HG02840 (cell line): ENCODE measurements around the gene SPCS3.
"Not testable (repeated sequence)": the region's sequence is repeated elsewhere in the genome, so short reads cannot be mapped to it uniquely, and the experiment has no call there.

Experiments
- ATAC-seq: cut with Tn5 transposase; IDR thresholded peaks from one replicate; pipeline ENCODE4 v1.9.1; 2021; ENCODE audit warnings: mild to moderate bottlenecking, moderate library complexity, moderate number of reproducible peaks; ENCODE audit not compliant: unreplicated experiment, low FRiP score

Gene SPCS3

DNA sequence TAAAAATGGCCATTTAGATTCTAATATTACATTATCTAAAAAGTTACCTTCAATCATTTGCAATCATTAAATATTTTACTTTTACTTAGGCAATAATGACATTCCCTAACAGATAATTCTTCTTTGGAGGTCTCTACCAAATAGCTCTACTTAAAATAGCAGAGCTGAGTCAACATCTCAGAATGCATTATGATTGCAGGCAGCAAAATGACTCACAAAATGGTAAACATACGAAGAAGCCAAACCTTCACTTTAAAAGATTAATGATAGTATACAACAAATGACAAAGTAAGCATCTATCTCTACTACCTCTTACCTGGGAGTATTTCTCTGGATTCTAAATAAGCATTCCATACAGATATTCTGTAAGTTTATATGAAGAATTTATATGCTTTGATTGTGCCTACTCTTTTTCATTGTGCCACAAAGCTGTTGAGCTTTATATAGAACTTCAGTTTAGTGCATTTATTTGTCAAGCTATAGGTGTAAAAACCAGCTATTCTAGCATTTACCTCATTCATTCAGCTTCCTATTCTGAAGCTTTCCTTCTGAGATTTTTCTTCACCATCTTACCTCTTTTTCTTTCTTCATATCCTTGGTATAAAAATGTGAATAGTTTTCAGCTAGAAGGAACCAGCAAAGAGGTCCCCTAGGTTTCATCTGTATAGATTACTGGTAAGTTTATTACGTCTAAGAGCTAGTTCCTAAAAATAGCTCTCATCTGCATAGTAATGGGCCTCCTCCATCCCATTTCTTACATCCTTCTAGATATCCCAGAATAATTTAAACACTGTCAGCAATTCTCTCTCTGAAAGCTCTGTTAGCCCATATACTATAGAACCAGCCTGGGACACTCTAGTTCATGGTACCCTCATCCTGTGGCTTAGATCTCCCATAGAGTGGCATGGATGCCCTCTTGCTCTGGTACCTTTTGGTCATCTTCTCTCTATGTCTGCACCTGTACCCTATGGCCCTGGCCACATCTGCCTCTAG lies 17.2 kb upstream of the SPCS3 start:
- ATAC-seq: no peak

DNA sequence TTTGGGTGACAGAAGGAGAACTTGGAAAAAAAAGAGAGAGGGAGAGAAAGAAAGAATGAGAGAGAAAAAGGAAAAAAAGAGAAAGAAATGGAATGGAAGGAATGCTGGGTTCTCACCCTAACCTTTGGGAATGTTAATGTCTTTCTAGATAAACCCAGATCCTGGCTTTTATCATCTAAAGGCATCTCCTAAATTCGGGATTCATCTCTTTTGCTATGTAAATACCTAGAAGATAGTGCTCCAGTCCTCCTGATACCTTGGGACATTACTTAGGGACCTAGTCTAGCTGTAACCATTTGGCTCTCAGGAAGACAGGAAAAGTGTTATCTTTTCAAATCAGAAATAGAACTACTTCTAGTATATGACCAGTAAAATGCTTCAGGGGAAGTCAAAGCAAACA lies 15.8 kb upstream of the SPCS3 start:
- no peak for ATAC-seq

DNA sequence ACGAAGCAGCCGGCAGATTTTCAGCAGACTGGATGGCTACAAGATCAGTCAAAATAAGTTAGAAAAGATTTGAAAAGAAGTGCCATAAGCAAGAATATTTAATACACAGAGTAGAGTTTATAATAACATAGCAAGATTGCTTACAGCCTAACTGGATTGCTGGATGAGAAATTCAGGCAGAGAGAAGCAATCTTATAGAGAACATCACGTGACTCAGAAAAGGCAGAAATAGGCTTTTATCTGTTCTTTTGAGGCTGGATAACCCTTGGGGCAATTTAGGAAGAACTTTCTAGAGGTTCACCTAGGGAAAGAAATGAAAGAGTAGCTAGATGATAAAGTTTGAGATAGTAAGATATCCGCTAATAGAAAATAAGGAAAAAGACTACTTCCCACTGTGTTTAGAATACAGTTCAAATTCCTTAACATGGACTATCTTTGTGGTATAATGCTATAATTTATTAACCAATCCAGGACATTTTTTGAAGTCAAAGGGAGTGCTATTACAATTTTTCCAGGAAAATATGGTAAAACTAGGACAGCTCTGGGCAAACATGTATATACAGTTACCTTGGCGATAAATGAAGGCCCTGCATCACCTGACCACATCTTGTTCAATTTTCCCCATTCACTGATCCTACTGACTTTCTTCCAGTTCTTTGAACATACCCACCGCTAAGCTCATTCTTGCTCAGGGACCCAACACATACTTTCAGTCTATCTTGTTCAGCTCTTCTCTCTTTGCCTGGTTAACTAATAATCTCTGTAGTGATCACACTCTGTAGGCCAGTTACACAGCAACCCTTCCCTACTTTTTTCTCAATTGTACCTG lies 12.7 kb upstream of the SPCS3 start:
- no peak for ATAC-seq

DNA sequence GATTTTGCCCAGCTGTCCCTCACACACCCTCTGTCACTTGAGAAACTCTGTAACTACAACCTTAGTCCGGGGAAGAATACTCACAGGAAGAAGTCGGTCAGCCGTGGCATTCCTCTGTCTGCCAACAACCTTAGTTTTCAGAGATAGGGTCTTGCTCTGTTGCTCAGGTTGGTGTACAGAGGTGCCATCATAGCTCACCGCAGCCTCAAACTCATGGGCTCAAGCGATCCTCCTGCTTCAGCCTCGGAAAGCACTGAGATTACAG lies 12.2 kb upstream of the SPCS3 start:
- ATAC-seq: no peak

DNA sequence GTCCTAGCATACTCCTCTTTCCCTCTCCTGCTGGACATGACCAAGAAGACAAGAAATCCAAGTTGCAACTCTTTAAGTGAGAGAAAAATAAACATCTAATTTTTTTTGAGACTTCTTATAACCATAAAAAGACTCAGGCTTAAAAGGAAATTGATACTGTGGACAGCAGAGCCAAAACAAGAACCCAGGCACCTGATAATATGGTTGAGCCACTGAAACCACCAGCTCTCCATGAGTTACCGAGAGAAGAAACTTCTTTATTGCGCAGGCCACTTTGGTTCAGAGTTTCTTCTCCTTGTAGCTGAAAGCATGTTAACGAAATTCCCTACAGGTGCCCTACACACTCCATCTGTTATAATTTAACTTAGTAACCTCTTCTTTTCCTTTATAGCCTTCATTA lies 11.3 kb upstream of the SPCS3 start:
- ATAC-seq: no peak

DNA sequence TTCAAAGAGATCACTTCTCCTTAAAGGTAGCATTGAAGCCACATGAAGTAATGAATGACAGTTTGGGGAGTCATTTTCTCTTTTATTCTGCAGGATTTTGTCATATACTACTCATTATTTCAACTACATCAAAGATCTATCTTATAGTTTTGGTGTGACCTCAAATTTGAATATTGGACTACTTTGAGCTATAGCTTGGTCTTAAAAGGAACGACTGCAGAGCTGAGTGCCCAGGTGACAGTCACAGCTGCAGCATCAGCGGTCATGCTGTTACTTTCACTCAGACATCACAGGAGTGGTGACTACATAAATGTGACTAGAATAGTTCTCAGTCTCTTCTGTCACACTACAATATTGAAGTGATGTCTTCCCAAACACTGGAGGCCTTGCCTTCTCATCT lies 10.7 kb upstream of the SPCS3 start:
- peak; percentile 99 for ATAC-seq

DNA sequence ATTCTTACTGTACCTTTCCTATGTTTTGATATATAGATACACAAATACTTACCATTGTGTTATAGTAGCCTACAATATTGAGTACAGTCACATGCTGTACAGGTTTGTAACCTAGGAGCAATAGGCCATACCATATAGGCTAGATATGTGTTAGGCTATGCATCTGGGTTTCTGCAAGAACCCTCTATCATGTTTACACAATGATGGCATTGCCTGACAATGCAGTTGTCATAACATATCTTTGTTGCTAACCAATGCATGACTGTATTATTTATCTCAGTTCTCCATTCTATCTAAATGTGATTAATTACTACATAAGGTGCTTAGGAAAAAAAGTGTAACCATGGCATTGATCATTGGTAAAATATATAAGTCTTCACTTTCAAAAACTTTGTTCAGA lies 10.0 kb upstream of the SPCS3 start:
- ATAC-seq: no peak

DNA sequence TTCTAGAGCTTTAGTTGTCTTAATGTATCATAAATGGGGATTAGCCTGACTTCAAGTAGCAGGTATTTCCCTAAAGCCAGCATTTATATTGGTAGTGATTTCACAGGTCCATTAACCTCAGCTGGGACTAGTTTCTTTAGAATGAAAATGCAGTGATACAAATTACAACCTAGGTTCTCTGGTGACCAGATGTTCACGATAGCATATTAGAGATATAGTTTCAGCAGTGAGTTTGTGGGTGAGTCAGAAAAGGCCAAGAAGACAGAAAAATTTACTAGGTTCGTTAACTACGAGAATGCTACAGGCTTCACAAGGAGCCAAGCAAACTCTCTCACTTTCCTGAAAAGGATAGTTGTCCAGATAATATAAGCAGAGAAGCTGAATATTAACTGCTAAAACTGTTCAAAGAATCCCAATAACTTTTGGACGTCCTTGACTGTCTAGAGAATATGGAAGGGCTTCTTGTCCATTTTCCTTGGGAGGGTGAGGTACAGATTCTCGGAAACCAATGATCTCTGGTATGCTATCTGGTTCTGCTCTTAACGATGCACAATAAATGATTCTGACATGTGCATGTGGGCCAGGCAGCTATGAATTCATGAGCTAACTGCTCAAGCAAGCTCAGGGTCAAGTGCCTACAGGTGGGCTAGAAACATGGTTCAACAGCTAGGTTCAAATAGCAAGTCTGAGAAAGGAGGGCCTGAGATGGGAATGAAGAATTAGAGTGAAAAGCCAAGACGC lies 6.0 kb upstream of the SPCS3 start:
- no peak for ATAC-seq

DNA sequence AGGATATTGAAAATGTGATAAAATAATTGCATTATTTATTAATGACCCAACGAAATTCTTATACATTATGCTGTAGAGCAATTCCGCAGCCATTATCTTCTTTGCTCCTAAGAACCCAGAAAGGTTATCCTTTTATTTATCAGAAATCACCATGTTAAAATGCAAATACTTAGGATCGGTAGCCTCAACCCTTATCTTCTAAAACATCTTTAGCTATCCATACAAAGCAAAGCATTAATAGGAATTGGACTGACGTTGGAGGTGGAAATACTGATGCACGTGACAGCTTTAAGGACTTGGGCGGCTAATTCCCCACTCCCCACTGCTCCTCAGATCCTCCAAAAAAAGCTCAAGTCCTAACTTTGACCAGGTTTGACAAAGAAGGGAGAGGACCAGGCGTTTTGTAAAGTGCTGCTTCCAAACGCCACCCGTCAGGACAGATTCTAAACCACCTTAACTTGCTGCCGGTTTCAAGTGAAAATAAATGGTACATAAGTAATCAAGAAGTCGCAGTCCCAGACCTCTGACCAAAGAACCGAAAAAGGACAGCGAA lies 539 bp upstream of the SPCS3 start:
- ATAC-seq: no peak

DNA sequence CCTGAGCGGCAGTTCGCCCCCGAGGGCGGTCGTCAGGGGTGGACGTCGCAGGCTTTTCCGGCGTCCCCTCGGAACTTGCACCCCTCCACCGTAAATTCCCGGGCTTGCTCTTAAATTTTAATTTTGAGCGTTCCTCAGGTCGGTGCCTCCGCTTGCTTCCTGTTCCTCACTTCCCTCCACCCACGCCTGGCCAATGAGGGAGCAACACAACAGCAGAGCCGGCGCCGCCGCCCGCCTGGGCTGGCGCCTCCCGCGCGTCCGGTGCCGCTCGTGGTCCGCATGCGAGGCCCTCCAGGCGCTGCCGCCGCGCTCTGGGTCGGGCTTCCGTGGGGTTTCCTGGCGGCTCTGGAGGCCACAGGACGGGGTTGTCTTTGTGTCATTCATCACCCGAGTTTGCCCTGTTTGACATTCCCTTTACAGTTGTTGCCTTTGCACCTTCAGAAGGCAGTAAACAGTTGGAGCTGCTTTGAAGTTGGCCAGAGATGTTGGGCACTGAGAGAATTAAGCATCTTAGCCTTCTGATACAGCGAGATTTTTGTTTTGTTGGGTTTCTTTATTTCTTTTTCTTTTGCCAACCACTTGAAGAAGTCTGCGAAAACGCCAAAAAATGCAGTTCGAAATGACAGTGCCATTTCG lies 692 bp downstream of the SPCS3 start:
- ATAC-seq: peak; percentile 69

DNA sequence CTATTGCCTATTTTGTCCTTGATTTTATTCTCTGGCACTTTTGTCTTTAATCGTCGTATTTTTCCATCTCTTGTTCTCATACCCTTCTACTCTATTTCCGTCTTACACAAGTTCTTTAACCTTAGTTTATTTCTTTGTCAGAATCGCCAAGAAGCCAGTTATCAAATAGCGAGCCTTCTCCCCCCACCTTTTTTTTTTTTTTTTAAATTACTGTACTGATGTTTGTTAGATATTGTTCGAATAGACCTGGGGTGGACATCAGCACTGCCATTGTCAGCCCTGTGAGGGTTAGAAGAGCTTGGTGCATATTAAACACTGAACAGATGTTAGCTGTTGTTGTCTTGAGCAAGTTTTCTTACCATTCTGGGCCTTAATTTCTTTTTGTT lies 1.2 kb downstream of the SPCS3 start:
- ATAC-seq: no peak

DNA sequence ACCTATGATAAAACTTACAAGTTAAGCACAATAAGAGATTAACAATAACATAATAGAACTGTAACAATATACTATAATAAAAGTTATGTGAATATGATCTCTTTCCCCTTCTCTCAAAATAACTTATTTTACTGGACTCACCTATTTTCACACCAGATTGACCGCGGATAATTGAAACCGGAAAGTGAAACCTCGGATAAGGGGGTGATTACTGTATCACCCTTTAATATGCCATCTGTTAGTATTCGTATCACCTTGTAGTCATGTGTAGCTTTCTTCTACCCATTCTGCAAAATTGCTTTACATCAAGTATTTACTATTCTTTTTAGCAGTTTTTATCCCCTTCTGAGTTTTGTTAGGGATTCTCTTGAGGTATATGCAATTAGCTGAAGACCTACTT lies 1.8 kb downstream of the SPCS3 start:
- no peak for ATAC-seq

DNA sequence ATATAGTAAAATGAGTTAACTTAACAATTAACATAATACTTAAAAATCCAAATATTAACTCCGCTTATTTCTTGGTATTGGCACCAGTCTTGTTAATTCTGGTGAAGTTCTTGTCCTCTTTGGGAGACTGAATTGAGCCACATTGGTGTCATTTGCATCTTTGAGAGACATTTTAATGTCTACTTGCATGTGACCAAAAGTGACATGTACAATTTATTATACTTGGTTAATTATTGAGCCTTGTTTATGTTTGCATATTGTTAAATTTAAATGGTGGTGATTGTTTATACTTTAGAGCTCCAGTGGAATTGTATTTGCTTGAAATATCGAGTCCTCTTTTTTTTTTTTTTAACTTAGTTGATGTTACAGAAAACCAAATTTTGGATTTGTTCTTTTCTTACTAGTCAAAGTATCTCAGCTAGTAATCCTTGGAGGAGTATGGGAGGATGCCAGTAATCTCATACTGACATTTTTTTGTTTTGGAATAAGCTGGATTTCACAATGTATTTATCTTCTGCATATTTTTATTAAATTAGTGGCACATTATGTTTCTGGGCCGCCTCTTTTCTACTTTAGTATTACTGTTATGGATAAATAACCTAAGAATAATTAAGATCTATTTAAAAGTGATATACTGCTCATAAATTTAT lies 3.9 kb downstream of the SPCS3 start:
- no peak for ATAC-seq

DNA sequence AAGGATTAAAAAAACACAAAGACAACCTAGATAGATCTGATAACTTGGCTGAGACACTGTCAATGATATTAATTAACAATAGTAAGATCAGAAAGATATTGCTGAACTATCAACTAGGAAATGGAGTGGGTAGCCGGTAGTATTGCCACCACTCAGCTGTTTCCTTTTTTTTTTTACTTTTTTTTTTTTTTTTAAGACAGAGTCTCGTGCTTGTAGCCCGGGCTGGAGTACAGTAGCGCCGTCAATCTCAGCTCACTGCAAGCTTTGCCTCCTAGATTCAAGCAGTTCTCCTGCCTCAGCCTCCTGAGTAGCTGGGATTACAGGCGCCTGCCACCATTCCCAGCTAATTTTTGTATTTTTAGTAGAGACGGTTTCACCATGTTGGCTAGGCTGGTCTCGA lies 5.1 kb downstream of the SPCS3 start:
- not testable (repeated sequence) for ATAC-seq

DNA sequence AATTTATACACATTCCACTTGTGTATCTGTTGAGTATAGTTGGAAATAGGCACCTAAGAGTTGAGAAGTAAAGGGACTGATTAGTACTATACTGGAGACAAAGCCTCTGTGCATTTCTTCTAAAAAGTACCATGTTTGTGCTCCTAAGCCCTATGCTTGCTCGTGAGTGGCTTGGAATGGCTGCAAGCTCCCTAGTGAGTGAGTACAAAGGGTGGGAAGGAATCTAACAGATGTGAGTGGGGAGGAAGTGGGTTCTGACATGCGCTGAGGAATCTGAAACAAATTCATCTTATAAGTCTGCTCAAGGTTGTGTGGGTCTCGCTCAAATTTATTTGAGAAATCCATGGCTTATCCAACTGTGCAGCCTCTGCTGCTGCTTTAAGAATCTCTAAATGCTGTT lies 13.3 kb downstream of the SPCS3 start:
- ATAC-seq: no peak

DNA sequence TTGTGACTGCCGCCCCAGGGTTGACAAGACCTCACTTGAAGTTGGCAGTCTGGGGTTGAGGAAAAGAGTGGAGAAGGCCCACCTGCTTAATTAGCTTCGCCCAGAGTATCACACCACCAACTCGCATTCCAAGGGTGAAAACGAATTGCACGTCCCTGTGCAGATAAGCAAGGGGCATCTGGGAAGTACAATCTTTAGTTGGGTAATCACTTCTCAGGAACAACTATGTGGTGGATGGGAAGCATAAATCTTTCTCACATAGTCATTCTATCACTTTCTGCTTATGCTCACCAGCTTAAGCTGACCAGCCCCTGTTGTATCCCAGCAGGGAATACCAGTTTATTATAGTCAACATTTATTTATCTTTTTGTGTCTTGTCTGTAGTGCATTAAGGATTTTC lies 14.3 kb downstream of the SPCS3 start:
- no peak for ATAC-seq

DNA sequence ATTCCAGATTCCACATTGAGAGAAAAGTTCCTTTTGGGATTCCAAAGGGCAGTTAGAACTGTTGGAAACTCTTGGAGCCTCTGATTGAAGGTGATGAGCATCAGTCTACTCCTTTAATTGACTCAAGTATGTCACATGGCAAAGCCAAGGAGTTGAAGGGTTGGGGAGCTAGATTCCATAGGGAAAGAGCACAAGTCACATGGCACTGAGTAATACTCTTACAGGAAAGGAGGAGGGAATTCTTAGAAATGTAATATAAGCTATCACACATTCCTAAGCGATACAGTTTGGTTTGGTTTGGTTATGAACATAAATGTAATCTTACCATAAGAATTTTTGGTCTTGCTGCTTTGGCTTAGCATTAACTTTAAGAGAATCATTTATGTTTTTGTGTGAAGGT lies 15.7 kb downstream of the SPCS3 start:
- no peak for ATAC-seq

DNA sequence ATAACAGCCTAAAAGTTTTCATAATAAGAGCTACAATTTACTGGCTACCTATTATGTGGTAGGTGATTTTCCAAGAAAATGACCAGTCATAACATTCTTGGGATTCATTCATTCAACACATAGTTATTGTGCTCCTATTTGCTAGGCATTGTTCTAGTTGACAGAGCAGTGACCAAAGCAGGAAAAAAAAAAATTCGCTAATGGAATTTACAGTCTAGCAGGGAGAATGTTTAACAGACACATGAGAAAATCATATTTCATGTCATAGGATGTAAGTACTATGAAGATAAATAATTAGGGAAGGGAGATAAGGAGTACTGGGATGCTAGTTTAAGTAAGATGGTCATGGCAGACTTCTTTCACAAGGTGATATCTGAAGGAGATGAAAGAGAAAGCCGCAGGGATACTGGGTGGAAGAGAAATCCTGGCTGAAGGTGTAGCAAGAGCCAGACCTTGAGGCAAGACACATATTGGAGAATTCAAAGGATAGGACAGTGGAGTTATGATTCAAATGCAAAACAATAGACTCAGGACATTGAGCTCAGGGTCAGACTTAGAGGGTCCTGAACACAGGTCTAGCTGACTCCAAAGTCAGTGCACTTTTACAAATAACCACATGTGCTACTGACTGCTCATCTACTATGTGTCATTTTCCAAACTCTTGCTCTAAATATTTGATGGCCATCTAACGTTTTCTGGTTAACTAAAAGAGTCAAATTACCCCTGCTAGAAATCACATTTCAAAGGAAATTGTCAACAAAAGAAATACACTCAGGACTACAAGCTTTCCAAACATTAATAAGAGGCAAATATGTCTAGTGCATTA lies 20.4 kb downstream of the SPCS3 start:
- ATAC-seq: no peak
